Measurements from ENCODE around the gene TIGD7. TPM values are rescaled to one million over a fixed set of nuclear protein-coding genes. Genes with fewer than 3 reads are reported as not detected.
A peak's percentile ranks its signal among the peaks of the same experiment; 100 is the strongest.

TIGD7 gene
- total RNA-seq, 1 experiment from 2014 or later: 5.5 TPM

GRCh38 chr16:3321816-3322215, 16.6 kb upstream of the TIGD7 start:
- no peak overlapping the region for H3K4me3 ChIP-seq (ENCODE audit: low read length)
- no peaks in the 10 kb centered on the region for H3K27me3 ChIP-seq (ENCODE audit: low read length)
- no peak overlapping the region for H3K4me2 ChIP-seq (ENCODE audit: low read length)
- TF ChIP-seq EZH2 (IDR thresholded peaks at IDR 0.05; ENCODE audit: low read length, unreplicated experiment) (no peak), EZH2phosphoT487 (IDR thresholded peaks at IDR 0.05; ENCODE audit: borderline replicate concordance, low read length) (no peak), CTCF (conservative IDR thresholded peaks at IDR 0.05; ENCODE audit: low read depth, low read length) (no peak)
- H3K27ac ChIP-seq (ENCODE audit: low read length): no peak overlapping the region
- H3F3A ChIP-seq (ENCODE audit: low read length, unreplicated experiment): no peaks in the 10 kb centered on the region
- POLR2A ChIA-PET (ENCODE audit: unreplicated experiment): interaction anchor here (0.6 kb wide), 1 partner anchor 52 kb away, joined by 4 read pairs; no protein-coding TSS in a partner anchor
- no peak overlapping the region for H2AFZ ChIP-seq (ENCODE audit: low read length)
- H3K79me2 ChIP-seq (ENCODE audit: low read length): no peaks in the 10 kb centered on the region
- H3K4me1 ChIP-seq (ENCODE audit: insufficient read depth, low read length): no peaks in the 10 kb centered on the region
- no TSS peak for BruUV-seq (replicated peaks)
- CTCF ChIA-PET: no interaction called here
- H4K20me1 ChIP-seq (ENCODE audit: low read length): no peaks in the 10 kb centered on the region
- H3K36me3 ChIP-seq (ENCODE audit: low read depth, low read length): peaks cover 15% of the 10 kb centered on the region
- intact Hi-C loops (cut with micrococcal nuclease): no loop called here
- H3K9me3 ChIP-seq (ENCODE audit: low read length): peaks cover 21% of the 10 kb centered on the region
- no peak overlapping the region for H3K9ac ChIP-seq (ENCODE audit: low read length)
- ATAC-seq (no peak), DNase-seq (no peak)
- no peaks in the 10 kb centered on the region for H3K9me2 ChIP-seq (replicated peaks; ENCODE audit: low read length)

- DNase-seq: no peak
- TF ChIP-seq EZH2phosphoT487 (IDR thresholded peaks at IDR 0.05; ENCODE audit: borderline replicate concordance, low read length) (no peak), EZH2 (IDR thresholded peaks at IDR 0.05; ENCODE audit: low read length, unreplicated experiment) (no peak)
- CTCF ChIA-PET: no interaction called here
Observed at GRCh38 chr16:3317315-3317999, 12.2 kb upstream of the TIGD7 start.

DNA sequence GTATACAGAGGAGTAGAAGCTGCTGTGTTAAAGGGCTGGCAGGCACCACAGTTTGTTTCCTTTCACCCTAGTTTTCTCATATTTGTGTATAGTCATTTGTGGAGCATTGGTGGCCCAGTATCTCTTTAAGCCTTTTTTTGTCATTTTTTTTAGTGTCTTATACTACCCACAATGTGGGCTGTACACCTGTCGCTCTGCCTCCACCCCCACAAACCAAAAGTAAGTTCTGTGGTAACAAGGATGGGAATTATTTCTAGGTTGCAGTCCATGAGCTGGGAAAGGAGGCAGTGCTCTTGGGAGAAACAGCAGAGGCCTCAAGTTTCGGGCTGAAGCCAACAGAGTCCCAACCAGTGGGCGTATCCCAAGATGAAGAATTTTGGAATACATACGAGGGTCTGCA, 6.3 kb upstream of the TIGD7 start:
- DNase-seq (no peak), ATAC-seq (no peak)
- Histone ChIP-seq H2AFZ (ENCODE audit: low read length) (no peak overlapping the region), H3K9me3 (ENCODE audit: low read length) (peaks cover 12% of the 10 kb centered on the region), H3K9me2 (replicated peaks; ENCODE audit: low read length) (no peaks in the 10 kb centered on the region), H3K27me3 (ENCODE audit: low read length) (no peaks in the 10 kb centered on the region), H3K4me1 (ENCODE audit: insufficient read depth, low read length) (no peaks in the 10 kb centered on the region), H4K20me1 (ENCODE audit: low read length) (no peaks in the 10 kb centered on the region), H3K27ac (ENCODE audit: low read length) (no peak overlapping the region), H3F3A (ENCODE audit: low read length, unreplicated experiment) (no peaks in the 10 kb centered on the region), H3K4me3 (ENCODE audit: low read length) (no peak overlapping the region), H3K36me3 (ENCODE audit: low read depth, low read length) (peaks cover 63% of the 10 kb centered on the region), H3K4me2 (ENCODE audit: low read length) (no peak overlapping the region), H3K9ac (ENCODE audit: low read length) (no peak overlapping the region), H3K79me2 (ENCODE audit: low read length) (peaks cover 13% of the 10 kb centered on the region)
- no peak for TF ChIP-seq CTCF (conservative IDR thresholded peaks at IDR 0.05; ENCODE audit: low read depth, low read length)
- no peak for TF ChIP-seq EZH2phosphoT487 (IDR thresholded peaks at IDR 0.05; ENCODE audit: borderline replicate concordance, low read length)
- no peak for TF ChIP-seq EZH2 (IDR thresholded peaks at IDR 0.05; ENCODE audit: low read length, unreplicated experiment)
- ChIA-PET POLR2A (ENCODE audit: unreplicated experiment) (no interaction called here), CTCF (no interaction called here)
- no TSS peak for BruUV-seq (replicated peaks)
- intact Hi-C loops (cut with micrococcal nuclease): no loop called here

More at GRCh38 chr16:3317315-3317999, 12.2 kb upstream of the TIGD7 start:
- intact Hi-C loops (cut with micrococcal nuclease): no loop called here
- H2AFZ ChIP-seq (ENCODE audit: low read length): no peak overlapping the region
- ATAC-seq: no peak
- no peak overlapping the region for H3K27ac ChIP-seq (ENCODE audit: low read length)
- no peaks in the 10 kb centered on the region for H3K4me1 ChIP-seq (ENCODE audit: insufficient read depth, low read length)
- H3K9ac ChIP-seq (ENCODE audit: low read length): no peak overlapping the region
- H3K4me2 ChIP-seq (ENCODE audit: low read length): no peak overlapping the region
- POLR2A ChIA-PET (ENCODE audit: unreplicated experiment): no interaction called here
- no peaks in the 10 kb centered on the region for H3K27me3 ChIP-seq (ENCODE audit: low read length)
- H3K9me3 ChIP-seq (ENCODE audit: low read length): peaks cover 36% of the 10 kb centered on the region
- BruUV-seq (replicated peaks): no TSS peak
- no peaks in the 10 kb centered on the region for H3K79me2 ChIP-seq (ENCODE audit: low read length)
- no peaks in the 10 kb centered on the region for H3K9me2 ChIP-seq (replicated peaks; ENCODE audit: low read length)
- H3K36me3 ChIP-seq (ENCODE audit: low read depth, low read length): peaks cover 46% of the 10 kb centered on the region
- H3K4me3 ChIP-seq (ENCODE audit: low read length): peak overlapping the region; percentile 37; the same call in 1 of the 2 replicates
- no peaks in the 10 kb centered on the region for H3F3A ChIP-seq (ENCODE audit: low read length, unreplicated experiment)
- no peaks in the 10 kb centered on the region for H4K20me1 ChIP-seq (ENCODE audit: low read length)
